HepG2 (cell line): ENCODE data around the gene USP35. TPM values are rescaled to one million over a fixed set of nuclear protein-coding genes. Genes with fewer than 3 reads are reported as not detected.

Experiments used
- CHD2 ChIP-seq: IDR thresholded peaks from 2 replicates; pipeline ENCODE4 v1.6.1; 2011; ENCODE audit warnings: low read depth, low read length, improper control_type of control experiment
- DNMT1 ChIP-seq: sonication (generic); formaldehyde crosslinking; IDR thresholded peaks from 2 replicates; pipeline ENCODE4 v1.5.1; 2020; ENCODE audit warnings: mild to moderate bottlenecking, missing genetic modification reagents
- DNMT3B ChIP-seq: conservative IDR thresholded peaks from 2 replicates; pipeline ENCODE4 v1.6.1; 2016; ENCODE audit warnings: missing biosample characterization, control low read depth
- FOXO4 ChIP-seq: sonication (generic); formaldehyde crosslinking; conservative IDR thresholded peaks from 2 replicates; pipeline ENCODE4 v1.8.1; 2023; ENCODE audit warnings: missing genetic modification reagents
- HES4 ChIP-seq: sonication (generic); formaldehyde crosslinking; IDR thresholded peaks from 2 replicates; pipeline ENCODE4 v1.9.0; 2021; ENCODE audit warnings: mild to moderate bottlenecking, missing genetic modification reagents, borderline replicate concordance
- HOXD1 ChIP-seq: sonication (generic); formaldehyde crosslinking; IDR thresholded peaks from 2 replicates; pipeline ENCODE4 v1.5.0; 2020; ENCODE audit warnings: missing genetic modification reagents
- MED1 ChIP-seq: sonication (generic); formaldehyde crosslinking; IDR thresholded peaks from 2 replicates; pipeline ENCODE4 v1.4.0; 2020; ENCODE audit warnings: missing genetic modification reagents
- MTERF4 ChIP-seq: sonication (generic); formaldehyde crosslinking; IDR thresholded peaks from 2 replicates; pipeline ENCODE4 v1.8.0; 2023; ENCODE audit warnings: mild to moderate bottlenecking, missing genetic modification reagents
- NFRKB ChIP-seq: fragments of 450-650 bp; IDR thresholded peaks from 2 replicates; pipeline ENCODE4 v1.6.1; 2017
- NR1H2 ChIP-seq: sonication (generic); formaldehyde crosslinking; IDR thresholded peaks from 2 replicates; pipeline ENCODE4 v1.8.1; 2022; ENCODE audit warnings: low read depth, missing genetic modification reagents, borderline replicate concordance
- NRL ChIP-seq: sonication (generic); formaldehyde crosslinking; IDR thresholded peaks from 2 replicates; pipeline ENCODE4 v1.5.0; 2020; ENCODE audit warnings: missing genetic modification reagents, mild to moderate bottlenecking, moderate library complexity, borderline replicate concordance
- PATZ1 ChIP-seq: sonication (generic); formaldehyde crosslinking; IDR thresholded peaks from 2 replicates; pipeline ENCODE4 v1.4.0; 2020; ENCODE audit warnings: missing genetic modification reagents
- PITX1 ChIP-seq: sonication (generic); formaldehyde crosslinking; IDR thresholded peaks from 2 replicates; pipeline ENCODE4 v1.5.1; 2020; ENCODE audit warnings: mild to moderate bottlenecking, missing genetic modification reagents
- RXRB ChIP-seq: IDR thresholded peaks from 2 replicates; pipeline ENCODE4 v1.6.1; 2016; ENCODE audit warnings: borderline replicate concordance, missing genetic modification reagents, missing compliant biosample characterization
- ZFAT ChIP-seq: sonication (generic); formaldehyde crosslinking; conservative IDR thresholded peaks from 2 replicates; pipeline ENCODE4 v1.8.1; 2023; ENCODE audit warnings: missing genetic modification reagents, inconsistent platforms
- ZFY ChIP-seq: sonication (generic); formaldehyde crosslinking; IDR thresholded peaks from 2 replicates; pipeline ENCODE4 v1.4.0; 2020; ENCODE audit warnings: missing genetic modification reagents
- ZNF317 ChIP-seq: sonication (generic); formaldehyde crosslinking; IDR thresholded peaks from 2 replicates; pipeline ENCODE4 v1.5.0; 2020; ENCODE audit warnings: mild to moderate bottlenecking, missing genetic modification reagents
- ZNF337 ChIP-seq: sonication (generic); formaldehyde crosslinking; IDR thresholded peaks from 2 replicates; pipeline ENCODE4 v1.5.1; 2020; ENCODE audit warnings: missing genetic modification reagents, low read depth, mild to moderate bottlenecking, borderline replicate concordance
- ZNF574 ChIP-seq: sonication (generic); formaldehyde crosslinking; IDR thresholded peaks from 2 replicates; pipeline ENCODE4 v1.4.0; 2020; ENCODE audit warnings: missing genetic modification reagents
- ZNF576 ChIP-seq: sonication (generic); formaldehyde crosslinking; IDR thresholded peaks from 2 replicates; pipeline ENCODE4 v1.4.0; 2020; ENCODE audit warnings: mild to moderate bottlenecking, missing genetic modification reagents
- ZNF639 ChIP-seq: conservative IDR thresholded peaks from 2 replicates; pipeline ENCODE4 v1.6.1; 2018; ENCODE audit warnings: missing genetic modification reagents
- ZSCAN25 ChIP-seq: sonication (generic); formaldehyde crosslinking; IDR thresholded peaks from 2 replicates; pipeline ENCODE4 v1.8.0; 2022; ENCODE audit warnings: mild to moderate bottlenecking, missing genetic modification reagents
- polyA plus RNA-seq, 8 experiments: library from polyadenylated mRNA; depleted of rRNA in 3 of 8; stranded (reverse) in 7 of 8; unstranded in 1 of 8; fragments of >200 nt; fragmentation: Illumina TruSeq in 4 of 8; extraction: Trizol in 4 of 8; gene quantifications; 2 replicates each; pipeline versions ENCODE4 v1.2.1 to v1.2.3, GENCODE V29; 2011 to 2016; ENCODE audit warnings: low read depth in 4 of 8, missing spikeins in 1 of 8, mixed read lengths in 1 of 8; ENCODE audit not compliant: insufficient read depth in 1 of 8
- total RNA-seq, 5 experiments: library from RNA; depleted of rRNA; stranded (reverse); fragments of >200 nt; fragmentation: Illumina TruSeq; extraction: Trizol; gene quantifications; 2 replicates each; pipeline ENCODE4 v1.2.3, GENCODE V29; 2016; ENCODE audit warnings: low read depth in 1 of 5

The USP35 gene
- total and polyA plus RNA-seq, 2 of the 13 experiments (the other 11 are each of a cell fraction or from before 2014, with no cell fraction given) = 4.6 to 7.7 TPM

- TF ChIP-seq PATZ1 (CRISPR knock-in tag) (peak; percentile 38; the same call in 1 of the 2 replicates), ZFAT (CRISPR knock-in tag) (no peak), ZNF639 (no peak), RXRB (CRISPR knock-in tag) (peak; percentile 96), NRL (CRISPR knock-in tag) (no peak), ZNF317 (CRISPR knock-in tag) (no peak), HOXD1 (CRISPR knock-in tag) (no peak), ZNF337 (CRISPR knock-in tag) (no peak), FOXO4 (CRISPR knock-in tag) (no peak), DNMT3B (no peak), ZNF574 (0 out of 2 replicates have a peak, but pooled peaks have one; percentile 37), MTERF4 (no peak), NR1H2 (CRISPR knock-in tag) (no peak), ZFY (CRISPR knock-in tag) (no peak), PITX1 (CRISPR knock-in tag) (no peak), MED1 (CRISPR knock-in tag) (peak; percentile 55), HES4 (CRISPR knock-in tag) (no peak), NFRKB (no peak), ZSCAN25 (CRISPR knock-in tag) (no peak), CHD2 (no peak), DNMT1 (CRISPR knock-in tag) (no peak), ZNF576 (no peak)
Measured at GRCh38 chr11:78170874-78171549, 17.7 kb upstream of the USP35 start (continued).
